Spleen (tissue), 11 donors: ENCODE measurements around the gene ZNF500. TPM values are rescaled to one million over a fixed set of nuclear protein-coding genes. Genes with fewer than 3 reads are reported as not detected.

ENCODE experiments used
- DNase-seq: peaks from one replicate; pipeline ENCODE4 v3.0.0-alpha.2; 2020
- H3K27ac ChIP-seq, 8 donors: fragments of 200-600 bp; sonication (generic) in 7 of 8; 1 replicate in 4 of 8; 2 replicates in 4 of 8; pipeline versions ENCODE4 v1.5.0 to v1.8.0; 2016 to 2021; ENCODE audit warnings: inconsistent platforms in 4 of 8, mild to moderate bottlenecking in 4 of 8, moderate library complexity in 1 of 8
- H3K27me3 ChIP-seq, 7 donors: fragments of 200-600 bp; sonication (generic) in 6 of 7; replicated peaks in 1 of 7; 1 replicate in 4 of 7; 2 replicates in 3 of 7; pipeline versions ENCODE4 v1.5.0 to v1.8.0; 2016 to 2021; ENCODE audit warnings: inconsistent platforms in 3 of 7, mild to moderate bottlenecking in 1 of 7
- H3K36me3 ChIP-seq, 6 donors: fragments of 200-600 bp; sonication (generic) in 5 of 6; 1 replicate in 4 of 6; 2 replicates in 2 of 6; pipeline versions ENCODE4 v1.5.0 to v1.8.0; 2016 to 2021; ENCODE audit warnings: inconsistent platforms in 2 of 6
- H3K4me1 ChIP-seq, 6 donors: fragments of 200-600 bp; sonication (generic) in 5 of 6; 1 replicate in 3 of 6; 2 replicates in 3 of 6; pipeline versions ENCODE4 v1.5.0 to v1.8.0; 2016 to 2021; ENCODE audit warnings: inconsistent platforms in 3 of 6
- H3K4me3 ChIP-seq, 8 donors: fragments of 200-600 bp; sonication (generic) in 7 of 8; 1 replicate in 4 of 8; 2 replicates in 4 of 8; pipeline versions ENCODE4 v1.5.0 to v1.8.0; 2016 to 2021; ENCODE audit warnings: inconsistent platforms in 4 of 8, mild to moderate bottlenecking in 4 of 8, moderate library complexity in 2 of 8
- H3K9me3 ChIP-seq, 8 donors: fragments of 200-600 bp; sonication (generic) in 7 of 8; 1 replicate in 4 of 8; 2 replicates in 4 of 8; pipeline versions ENCODE4 v1.5.0 to v1.8.0; 2016 to 2021; ENCODE audit warnings: inconsistent platforms in 4 of 8
- POLR2A ChIP-seq, 3 donors: fragments of 450-650 bp; IDR thresholded peaks; one replicate each; pipeline ENCODE4 v1.5.1; 2017; ENCODE audit warnings: antibody characterized with exemption in 3 of 3, mild to moderate bottlenecking in 1 of 3
- POLR2AphosphoS5 ChIP-seq, 3 donors: sonication (generic); formaldehyde crosslinking; IDR thresholded peaks; one replicate each; pipeline ENCODE4 v1.5.1; 2017; ENCODE audit warnings: antibody characterized with exemption in 3 of 3
- WGBS, 5 donors: extraction: QIAGEN DNeasy Blood & Tissue Kit in 3 of 5; methylation state at CpG; one replicate each; pipeline versions ENCODE4 v1.1.5 to v1.1.7; 2013 to 2018; 5-methylcytosine and 5-hydroxymethylcytosine counted together
- intact Hi-C: fragments of 100-400 bp; cut with DNase I; formaldehyde crosslinking; loops from one replicate; pipeline ENCODE4 v1.15.0; 2023; ENCODE audit warnings: low total_unique reads
- polyA plus RNA-seq, 3 donors: library from polyadenylated mRNA; stranded (reverse); fragments of 200-250 nt; gene quantifications; one replicate each; pipeline ENCODE4 v1.2.1, GENCODE V29; 2013
- total RNA-seq, 7 donors: library from RNA; depleted of rRNA in 3 of 7; stranded (reverse); fragments of >200 nt in 3 of 7; fragmentation: NEBNext Ultra II Directional in 4 of 7; extraction: Animal tissue kit (Norgen Biotek cat#: 25700) in 4 of 7; gene quantifications; one replicate each; pipeline versions ENCODE4 v1.1.0 to v1.2.1, GENCODE V29; 2016 to 2021
- TF ChIP-seq, protein P1 (sequence below), 11 experiments: fragments of 200-600 bp in 7 of 11; fragments of 450-650 bp in 4 of 11; sonication (generic) in 4 of 11; IDR thresholded peaks in 8 of 11; conservative IDR thresholded peaks in 3 of 11; 1 replicate in 7 of 11; 2 replicates in 4 of 11; pipeline versions ENCODE4 v1.4.0 to v1.8.0; 2016 to 2021; ENCODE audit warnings: antibody characterized with exemption in 11 of 11, inconsistent platforms in 4 of 11, mild to moderate bottlenecking in 1 of 11
- donor health status: healthy with polysubstance abuse.
- donor health status: DM: no; HTN: no; CAD: no; lungs with moderate emphysema.
- donor health status: DM: no; HTN: no; CAD: no.
- donor health status: Bipolar disorder and iron deficiency.
- donor health status: healthy.
- donor health status: DM: no; HTN: no; CAD: no.
- donor health status: DM: yes; HTN: yes; CAD: no.

Gene ZNF500
- total and polyA plus RNA-seq, 10 donors: 2.5 to 32.3 (median 19.0) TPM

GRCh38 chr16:4800290-4801041, 33.5 kb upstream of the ZNF500 start:
- TF ChIP-seq, protein P1, sequence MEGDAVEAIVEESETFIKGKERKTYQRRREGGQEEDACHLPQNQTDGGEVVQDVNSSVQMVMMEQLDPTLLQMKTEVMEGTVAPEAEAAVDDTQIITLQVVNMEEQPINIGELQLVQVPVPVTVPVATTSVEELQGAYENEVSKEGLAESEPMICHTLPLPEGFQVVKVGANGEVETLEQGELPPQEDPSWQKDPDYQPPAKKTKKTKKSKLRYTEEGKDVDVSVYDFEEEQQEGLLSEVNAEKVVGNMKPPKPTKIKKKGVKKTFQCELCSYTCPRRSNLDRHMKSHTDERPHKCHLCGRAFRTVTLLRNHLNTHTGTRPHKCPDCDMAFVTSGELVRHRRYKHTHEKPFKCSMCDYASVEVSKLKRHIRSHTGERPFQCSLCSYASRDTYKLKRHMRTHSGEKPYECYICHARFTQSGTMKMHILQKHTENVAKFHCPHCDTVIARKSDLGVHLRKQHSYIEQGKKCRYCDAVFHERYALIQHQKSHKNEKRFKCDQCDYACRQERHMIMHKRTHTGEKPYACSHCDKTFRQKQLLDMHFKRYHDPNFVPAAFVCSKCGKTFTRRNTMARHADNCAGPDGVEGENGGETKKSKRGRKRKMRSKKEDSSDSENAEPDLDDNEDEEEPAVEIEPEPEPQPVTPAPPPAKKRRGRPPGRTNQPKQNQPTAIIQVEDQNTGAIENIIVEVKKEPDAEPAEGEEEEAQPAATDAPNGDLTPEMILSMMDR (IDR thresholded peaks at IDR 0.05 in 8 of 11, conservative IDR thresholded peaks at IDR 0.05 in 3 of 11): no peak
- TF ChIP-seq POLR2A (IDR thresholded peaks at IDR 0.05) (no peak), POLR2AphosphoS5 (IDR thresholded peaks at IDR 0.05) (peak; percentile 63 to 81 (median 79))
- Histone ChIP-seq H3K27ac (peak overlapping the region in 6 of 8 donors; percentile 55 to 95 (median 91)), H3K9me3 (no peaks in the 10 kb centered on the region), H3K4me3 (peak overlapping the region in 4 of 8 donors; percentile 7 to 98 (median 87)), H3K27me3 (no peaks in the 10 kb centered on the region), H3K4me1 (peaks cover 19 to 42% (median 33%) of the 10 kb centered on the region in 6 donors), H3K36me3 (peaks cover 0 to 64% (median 31%) of the 10 kb centered on the region in 6 donors)
- intact Hi-C loops: loop anchor here (5.0 kb wide), 1 partner anchor 33 kb away; the partner anchor contains the start of gene ZNF500
- WGBS, 5 donors: 31 to 55% (median 38%) methylated on average over 9 to 17 of the region's 17 CpGs
- DNase-seq: peak; percentile 91

- H3K9me3 ChIP-seq: no peaks in the 10 kb centered on the region
- peaks cover 0 to 61% (median 19%) of the 10 kb centered on the region in 6 donors for H3K36me3 ChIP-seq
- peak overlapping the region in 2 of 8 donors; percentile 91 to 92 for H3K27ac ChIP-seq
- peaks cover 19 to 39% (median 33%) of the 10 kb centered on the region in 6 donors for H3K4me1 ChIP-seq
- TF ChIP-seq POLR2A (IDR thresholded peaks at IDR 0.05) (no peak), POLR2AphosphoS5 (IDR thresholded peaks at IDR 0.05) (no peak)
- TF ChIP-seq, protein P1 (IDR thresholded peaks at IDR 0.05 in 8 of 11, conservative IDR thresholded peaks at IDR 0.05 in 3 of 11): no peak
- H3K4me3 ChIP-seq: no peak overlapping the region
- 88 to 97% (median 93%) methylated on average over 18 to 19 of the region's 19 CpGs for WGBS, 5 donors
- DNase-seq: no peak
- intact Hi-C loops: no loop called here
- H3K27me3 ChIP-seq: no peaks in the 10 kb centered on the region
Measured at GRCh38 chr16:4799171-4799855, 32.4 kb upstream of the ZNF500 start.

DNA sequence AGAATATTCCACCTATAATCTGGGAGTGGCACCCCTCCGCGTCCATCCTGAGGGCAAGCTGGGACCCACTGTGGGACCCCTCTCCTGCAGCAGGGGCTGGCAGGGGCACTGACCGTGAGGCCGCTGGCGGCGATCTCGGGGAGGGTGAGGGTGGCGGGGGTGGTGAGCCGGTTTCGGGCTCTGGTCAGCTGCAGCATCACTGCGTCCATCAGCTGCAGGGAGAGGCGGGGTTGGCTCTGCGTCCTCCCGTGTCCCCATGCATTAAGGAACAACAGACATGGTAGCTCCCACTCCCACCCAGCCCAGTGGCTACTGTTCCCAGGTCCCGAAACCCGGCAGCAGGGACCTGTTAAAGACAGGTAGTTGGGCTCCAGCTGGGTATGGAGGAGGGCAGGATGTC, 31.5 kb upstream of the ZNF500 start:
- intact Hi-C loops: no loop called here
- Histone ChIP-seq H3K4me1 (peaks cover 19 to 31% (median 29%) of the 10 kb centered on the region in 6 donors), H3K36me3 (peaks cover 0 to 56% (median 16%) of the 10 kb centered on the region in 6 donors), H3K27me3 (no peaks in the 10 kb centered on the region), H3K27ac (no peak overlapping the region), H3K4me3 (no peak overlapping the region), H3K9me3 (no peaks in the 10 kb centered on the region)
- TF ChIP-seq, protein P1 (IDR thresholded peaks at IDR 0.05 in 8 of 11, conservative IDR thresholded peaks at IDR 0.05 in 3 of 11): no peak
- TF ChIP-seq POLR2AphosphoS5 (IDR thresholded peaks at IDR 0.05) (no peak), POLR2A (IDR thresholded peaks at IDR 0.05) (no peak)
- no peak for DNase-seq
- WGBS, 5 donors: 89 to 96% (median 95%) methylated on average over 3 to 16 of the region's 16 CpGs

- H3K27ac ChIP-seq: no peak overlapping the region
- no peak overlapping the region for H3K4me3 ChIP-seq
- TF ChIP-seq POLR2AphosphoS5 (IDR thresholded peaks at IDR 0.05) (peak in 1 of 3 donors; percentile 15), POLR2A (IDR thresholded peaks at IDR 0.05) (no peak)
- TF ChIP-seq, protein P1 (IDR thresholded peaks at IDR 0.05 in 8 of 11, conservative IDR thresholded peaks at IDR 0.05 in 3 of 11): no peak
- H3K36me3 ChIP-seq: peaks cover 0 to 56% (median 16%) of the 10 kb centered on the region in 6 donors
- intact Hi-C loops: no loop called here
- H3K9me3 ChIP-seq: no peaks in the 10 kb centered on the region
- peaks cover 15 to 25% (median 23%) of the 10 kb centered on the region in 6 donors for H3K4me1 ChIP-seq
- DNase-seq: no peak
- 92 to 99% (median 94%) methylated on average over 16 to 22 of the region's 22 CpGs for WGBS, 5 donors
- no peaks in the 10 kb centered on the region for H3K27me3 ChIP-seq
Measured at GRCh38 chr16:4797805-4798252, 30.9 kb upstream of the ZNF500 start.
